GM12874 (cell line): ENCODE measurements around the gene TEX51.

Experiments
- CTCF ChIP-seq: IDR thresholded peaks from 2 replicates; pipeline ENCODE4 v1.5.1; 2011; ENCODE audit warnings: low read depth, mild to moderate bottlenecking, control low read depth, low read length, moderate library complexity; ENCODE audit not compliant: insufficient read depth

Gene TEX51

GRCh38 chr2:126855606-126856005 lies 43.1 kb upstream of the TEX51 start:
- TF ChIP-seq CTCF, result no peak

GRCh38 chr2:126856403-126856802 lies 42.3 kb upstream of the TEX51 start:
- TF ChIP-seq CTCF, result no peak

- TF ChIP-seq CTCF, result no peak
Observed at GRCh38 chr2:126857502-126857901, 41.2 kb upstream of the TEX51 start.

GRCh38 chr2:126858013-126858412 lies 40.7 kb upstream of the TEX51 start:
- no peak for TF ChIP-seq CTCF

- no peak for TF ChIP-seq CTCF
Observed at GRCh38 chr2:126858436-126858835, 40.3 kb upstream of the TEX51 start.

GRCh38 chr2:126858991-126859390 lies 39.7 kb upstream of the TEX51 start:
- TF ChIP-seq CTCF, result no peak

- no peak for TF ChIP-seq CTCF
Observed at GRCh38 chr2:126859631-126860030, 39.1 kb upstream of the TEX51 start.

GRCh38 chr2:126860385-126860784 lies 38.3 kb upstream of the TEX51 start:
- no peak for TF ChIP-seq CTCF
